Cerebellar cortex (tissue), 1 donor: ENCODE data around the gene PTCHD4.
"Not testable (repeated sequence)": the region's sequence is repeated elsewhere in the genome, so short reads cannot be mapped to it uniquely, and the experiment has no call there.

ENCODE experiments used
- DNase-seq: peaks from one replicate; pipeline ENCODE4 v3.0.0-alpha.2; 2015; ENCODE audit warnings: low spot score

Gene PTCHD4

DNA sequence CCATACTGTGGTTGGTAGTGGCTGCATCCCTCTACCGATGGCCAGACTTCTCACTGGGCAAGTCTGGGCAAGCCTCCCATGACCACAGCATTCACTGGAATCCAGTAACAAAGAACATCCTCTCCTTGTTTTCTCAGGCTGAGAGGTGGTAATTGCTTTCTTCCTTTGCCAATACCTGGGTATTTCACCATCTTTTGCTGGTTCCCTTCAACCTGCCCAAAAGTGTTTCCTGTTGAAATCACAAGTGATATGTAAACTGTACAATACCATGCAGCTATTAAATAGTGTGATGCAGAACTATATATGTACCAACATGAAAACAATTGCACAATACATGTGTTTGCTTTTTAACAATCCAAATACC lies at the start of gene PTCHD4:
PTCHD4 (minus strand) TSS at position 55 of the 364 bp plus-strand sequence. CDS start 42,240 bp downstream, outside the sequence.
- peak; percentile 28 for DNase-seq

DNA sequence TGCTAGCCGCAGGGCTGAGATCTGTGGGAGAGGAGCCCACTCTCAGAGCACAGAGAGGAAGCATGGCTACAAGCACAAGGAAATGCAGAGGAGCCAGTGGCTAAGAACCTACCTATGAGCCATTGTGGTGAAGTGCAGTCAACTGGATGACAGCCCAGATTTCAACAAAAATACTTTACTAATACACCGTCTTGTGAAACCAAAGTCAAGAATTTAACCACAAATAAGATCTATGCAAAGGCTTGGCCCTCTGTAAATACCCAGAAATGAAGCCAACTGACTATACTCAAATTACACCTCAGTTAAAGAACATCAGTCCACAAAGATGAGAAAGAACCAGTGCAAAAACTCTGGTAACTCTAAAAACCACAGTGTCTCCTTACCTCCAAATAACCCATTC lies 40.1 kb upstream of the PTCHD4 start:
- DNase-seq = no peak

DNA sequence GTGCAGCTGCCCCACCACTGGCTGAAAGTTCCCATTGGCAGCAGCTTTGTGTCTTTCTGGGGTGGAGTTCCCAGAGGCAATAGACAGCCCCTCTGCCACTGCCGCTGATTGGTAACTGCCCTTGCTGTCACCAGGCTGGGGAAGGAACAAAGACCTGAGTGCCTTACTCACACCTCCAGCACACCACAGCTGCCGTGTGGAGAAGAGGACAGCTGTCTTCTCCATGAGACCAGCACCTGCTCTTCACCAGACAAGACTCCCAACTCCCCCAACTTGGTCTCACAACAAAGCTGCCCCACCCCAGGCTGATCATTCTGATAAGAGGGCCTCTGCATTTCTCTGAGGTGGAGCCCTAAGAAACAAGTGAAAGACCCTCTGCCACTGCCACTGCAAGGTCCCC lies 39.7 kb upstream of the PTCHD4 start:
- DNase-seq = no peak

DNA sequence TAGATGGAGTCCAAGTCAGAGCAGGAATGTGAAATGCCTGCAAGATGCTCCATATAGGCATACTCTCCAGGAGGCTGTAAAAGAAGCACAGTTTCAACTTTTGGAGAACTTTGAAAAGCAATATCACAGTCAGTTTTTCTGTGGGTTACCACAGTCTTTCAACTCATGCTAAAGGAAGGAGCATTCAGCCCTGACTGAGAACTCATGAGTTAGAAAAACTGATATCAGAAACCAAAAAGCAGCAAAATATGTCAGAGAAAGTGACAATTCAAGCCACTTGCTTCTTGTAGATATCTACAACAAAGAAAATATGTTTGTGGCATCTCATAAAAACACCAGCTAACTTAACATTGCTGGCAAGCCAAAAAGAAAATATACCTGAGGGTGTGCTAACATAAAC lies 36.1 kb upstream of the PTCHD4 start:
- DNase-seq = no peak

DNA sequence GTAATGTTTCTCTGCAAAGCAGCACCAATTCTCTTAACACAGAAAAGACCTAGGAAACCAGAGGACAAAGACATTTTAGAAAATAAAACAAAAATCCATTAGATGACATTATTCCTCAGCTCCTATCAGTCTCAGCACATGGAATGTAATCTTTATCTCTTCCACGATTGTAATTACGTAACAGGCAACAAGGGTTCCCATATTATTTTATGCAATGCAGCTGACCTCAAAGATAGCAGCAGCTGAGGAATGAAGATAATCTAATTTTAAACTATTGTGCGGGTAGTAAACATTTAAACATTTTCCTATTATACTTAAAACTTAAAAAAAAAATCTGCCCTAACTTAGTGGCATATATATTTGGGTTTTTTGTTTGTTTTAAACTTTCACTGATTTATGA lies 33.0 kb upstream of the PTCHD4 start:
- no peak for DNase-seq

DNA sequence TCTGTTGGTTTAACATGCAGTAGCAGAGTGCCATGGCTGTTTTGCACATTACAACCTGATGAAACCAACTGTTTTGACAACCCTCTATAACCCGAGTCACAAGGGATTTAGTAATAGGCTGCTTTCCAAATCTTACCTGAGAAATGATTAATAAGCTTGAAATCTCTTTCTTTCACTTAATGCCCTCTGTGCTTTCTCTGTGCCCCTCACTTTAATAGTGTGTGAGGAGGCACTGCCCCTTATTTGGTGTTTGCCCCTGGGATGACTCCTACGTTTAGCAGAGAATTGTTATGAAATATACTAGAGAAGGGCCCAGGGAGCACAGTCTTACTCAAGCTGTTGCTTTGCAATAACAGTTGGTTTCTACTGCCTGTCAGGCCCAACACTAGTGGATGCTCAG lies 31.0 kb upstream of the PTCHD4 start:
- no peak for DNase-seq

DNA sequence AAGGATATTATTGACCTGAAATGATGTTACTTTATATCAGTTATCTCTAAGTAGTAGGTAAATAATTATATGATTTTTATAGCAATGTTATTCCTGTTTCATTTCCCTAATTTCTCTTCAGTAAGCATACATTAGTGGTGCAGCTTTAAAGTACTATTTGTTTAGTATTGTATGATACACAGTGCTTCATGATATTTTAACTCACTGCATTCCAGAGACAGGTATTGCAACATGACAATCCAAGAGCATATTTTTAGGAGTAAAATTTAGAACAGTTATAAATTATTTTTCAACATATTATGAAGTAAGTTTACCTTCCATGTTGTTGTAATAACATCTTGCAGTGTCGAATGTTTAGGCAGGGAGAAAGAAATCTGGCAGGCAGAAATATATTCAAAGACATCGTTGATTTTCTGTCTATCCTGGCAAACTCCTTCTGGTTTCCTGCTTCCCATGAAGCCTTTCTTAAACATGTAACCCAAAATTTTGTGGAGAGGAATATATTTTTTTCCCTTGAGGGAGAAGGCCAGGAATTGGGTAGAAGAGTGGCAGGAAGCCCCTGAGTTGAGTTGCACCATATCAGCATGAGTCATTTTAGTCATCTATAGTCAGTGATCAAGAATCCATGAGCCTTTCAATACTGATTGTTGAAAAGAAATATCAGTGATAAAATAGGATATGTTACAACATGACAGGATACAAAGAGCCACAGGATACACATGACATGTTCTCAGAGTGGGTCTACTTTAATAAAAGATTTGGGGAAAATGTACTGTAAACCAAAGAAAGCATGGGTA lies 29.0 kb upstream of the PTCHD4 start:
- no peak for DNase-seq

DNA sequence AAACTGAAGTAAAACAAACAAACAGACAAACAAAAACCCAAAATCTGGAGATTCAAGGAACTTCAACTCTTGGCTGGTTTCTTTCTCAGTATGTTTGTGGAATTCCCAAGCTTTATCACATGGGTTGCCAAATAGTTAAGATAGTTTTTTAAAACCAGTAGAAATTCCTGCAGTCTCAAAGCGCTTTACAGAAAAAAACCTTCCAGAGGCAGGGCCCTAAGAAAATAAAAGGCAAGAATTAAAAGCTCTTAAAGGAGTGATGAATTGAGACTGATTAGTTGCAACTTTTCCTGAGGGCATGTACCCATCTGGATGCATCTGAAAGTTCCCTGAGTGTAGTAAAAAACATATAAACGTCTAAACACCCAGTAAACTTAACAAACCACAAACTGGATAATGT lies 25.9 kb upstream of the PTCHD4 start:
- no peak for DNase-seq

DNA sequence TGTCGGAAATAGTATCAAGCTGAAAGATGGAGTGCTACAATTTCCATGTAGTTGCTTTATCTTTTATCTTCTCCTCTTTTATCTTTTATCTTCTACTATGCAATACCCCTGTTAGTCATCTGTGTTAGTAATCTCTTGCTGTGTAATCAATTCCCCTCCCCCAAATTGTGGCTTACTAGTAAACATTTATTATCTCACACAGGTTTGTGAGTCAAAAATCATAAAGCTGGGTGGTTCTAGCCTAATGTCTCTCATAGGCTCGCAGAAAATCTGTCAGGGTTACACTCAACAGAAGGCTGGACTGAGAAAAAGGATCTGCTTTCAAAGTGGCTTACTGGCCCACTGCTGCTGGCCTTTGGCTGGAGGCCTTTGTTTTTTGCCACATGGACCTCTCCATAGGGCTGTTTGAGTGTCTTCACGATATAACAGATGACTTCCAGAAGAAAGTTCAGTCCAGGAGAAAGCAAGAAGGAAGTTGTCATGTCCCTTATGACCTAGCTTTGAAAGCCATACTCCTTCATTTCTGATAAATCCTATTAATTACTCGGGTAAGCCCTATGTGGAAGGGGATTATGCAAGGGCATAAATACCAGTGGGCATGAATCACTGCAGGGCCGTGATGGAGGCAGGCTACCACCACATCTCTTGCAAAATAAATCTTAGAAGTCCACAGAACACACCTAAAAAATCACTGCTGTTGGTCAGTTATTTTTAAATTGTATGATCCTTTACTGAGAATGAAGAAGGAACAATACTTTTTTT lies 24.5 kb upstream of the PTCHD4 start:
- no peak for DNase-seq

DNA sequence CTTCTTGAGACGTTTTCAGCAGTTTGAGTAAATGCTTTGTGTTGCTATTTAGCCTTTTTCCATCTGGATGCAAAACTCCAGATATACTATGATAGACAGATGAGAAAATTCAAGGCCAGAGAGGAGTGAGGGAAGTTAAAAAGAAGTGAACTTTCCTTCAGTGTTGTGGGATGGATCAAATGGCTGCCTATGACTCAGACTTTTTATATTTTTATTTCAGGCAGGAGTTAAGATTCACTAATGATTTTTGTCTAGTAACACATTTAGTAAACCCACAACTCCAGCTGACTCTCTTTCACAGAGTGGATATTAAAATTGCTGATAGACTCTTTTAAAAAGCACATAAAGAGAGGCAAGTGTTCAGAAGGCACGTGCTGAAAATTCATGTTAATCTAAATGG lies 23.2 kb upstream of the PTCHD4 start:
- DNase-seq = no peak

DNA sequence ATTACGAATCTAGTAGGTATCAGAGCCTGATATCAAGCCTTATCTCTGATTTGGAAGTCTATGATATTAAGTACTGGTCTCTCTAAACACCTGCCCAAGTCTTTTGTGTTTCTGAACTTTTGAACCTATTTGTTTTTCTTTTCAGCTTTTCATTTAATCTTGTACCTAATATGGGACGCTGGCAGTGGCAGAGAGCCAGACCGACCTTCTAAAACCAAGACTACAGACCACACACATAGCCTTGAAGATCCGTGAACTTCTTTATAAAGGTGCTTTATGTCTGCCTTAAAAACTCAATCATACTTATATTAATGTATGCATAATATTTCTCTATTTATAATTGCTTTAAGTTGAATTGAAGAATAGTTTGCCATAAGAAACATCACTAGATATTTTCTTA lies 12.6 kb upstream of the PTCHD4 start:
- no peak for DNase-seq

DNA sequence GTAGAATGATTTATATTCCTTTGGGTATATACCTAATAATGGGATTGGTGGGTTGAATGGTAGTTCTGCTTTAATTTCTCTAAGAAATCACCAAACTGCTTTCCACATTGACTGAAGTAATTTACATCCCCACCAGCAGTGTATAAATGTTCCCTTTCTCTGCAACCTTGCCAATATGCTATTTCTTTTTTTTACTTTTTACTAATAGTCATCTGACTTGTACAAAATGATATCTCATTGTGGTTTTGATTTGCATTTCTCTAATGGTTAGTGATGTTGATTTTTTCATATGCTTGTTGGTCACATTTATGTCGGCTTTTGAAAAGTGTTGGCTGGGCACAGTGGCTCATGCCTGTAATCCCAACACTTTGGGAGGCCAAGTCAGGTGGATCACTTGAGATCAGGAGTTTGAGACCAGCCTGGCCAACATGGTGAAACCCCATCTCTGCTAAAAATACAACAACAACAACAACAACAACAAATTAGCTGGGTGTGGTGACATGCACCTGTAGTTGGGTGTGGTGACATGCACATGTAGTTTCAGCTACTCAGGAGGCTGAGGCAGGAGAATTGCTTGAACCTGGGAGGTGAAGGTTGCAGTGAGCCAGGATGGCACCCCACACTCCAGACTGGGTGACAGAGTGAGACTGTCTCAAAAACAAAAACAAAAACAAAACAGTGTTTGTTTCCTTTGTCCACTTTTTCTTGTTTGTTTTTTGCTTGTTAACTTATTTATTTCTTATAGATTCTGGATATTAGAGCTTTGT lies 11.2 kb upstream of the PTCHD4 start:
- not testable (repeated sequence) for DNase-seq

DNA sequence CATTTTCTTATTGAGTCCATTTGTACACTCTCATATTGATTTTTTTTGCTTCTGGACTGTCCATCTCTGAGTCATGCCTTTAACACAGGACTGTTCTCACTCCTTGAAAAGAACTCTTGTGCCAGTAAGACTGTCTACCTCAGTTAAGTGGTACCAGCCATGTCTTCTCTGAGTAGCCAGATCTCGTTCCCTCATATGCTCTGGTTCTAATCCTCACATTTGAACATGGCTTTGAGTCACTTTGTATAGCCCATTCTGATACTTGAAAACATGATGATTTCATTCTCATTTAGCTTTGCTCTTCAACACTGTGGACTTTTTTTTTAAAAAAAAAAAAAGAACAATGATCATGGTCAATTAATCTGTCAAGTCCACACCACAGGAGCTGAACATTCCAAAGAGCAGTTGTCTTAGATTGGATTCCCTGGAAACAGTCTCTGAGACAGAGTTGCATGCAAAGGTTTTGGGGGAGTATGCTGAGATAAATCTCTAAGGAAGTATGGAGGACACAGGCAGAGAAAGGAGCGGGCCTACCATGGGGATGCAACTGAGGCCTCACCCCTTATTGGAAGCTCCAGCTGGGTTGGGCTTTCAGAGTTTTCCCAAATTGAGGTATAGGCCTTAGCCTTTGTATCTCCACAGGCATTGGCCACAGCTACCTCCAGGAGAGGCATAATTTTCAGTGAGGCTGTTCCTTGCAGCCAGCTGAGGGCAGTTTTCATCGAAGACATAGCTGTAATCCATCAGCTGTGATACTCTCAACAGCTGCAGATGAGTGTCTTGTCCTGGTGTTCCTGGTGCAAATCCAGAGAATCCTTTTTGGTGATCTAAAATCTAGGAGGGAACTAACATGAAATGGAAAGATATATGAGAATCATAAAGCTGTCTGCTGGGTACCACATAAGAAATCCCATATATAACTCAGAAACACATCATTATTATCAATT lies 6.0 kb upstream of the PTCHD4 start:
- no peak for DNase-seq

DNA sequence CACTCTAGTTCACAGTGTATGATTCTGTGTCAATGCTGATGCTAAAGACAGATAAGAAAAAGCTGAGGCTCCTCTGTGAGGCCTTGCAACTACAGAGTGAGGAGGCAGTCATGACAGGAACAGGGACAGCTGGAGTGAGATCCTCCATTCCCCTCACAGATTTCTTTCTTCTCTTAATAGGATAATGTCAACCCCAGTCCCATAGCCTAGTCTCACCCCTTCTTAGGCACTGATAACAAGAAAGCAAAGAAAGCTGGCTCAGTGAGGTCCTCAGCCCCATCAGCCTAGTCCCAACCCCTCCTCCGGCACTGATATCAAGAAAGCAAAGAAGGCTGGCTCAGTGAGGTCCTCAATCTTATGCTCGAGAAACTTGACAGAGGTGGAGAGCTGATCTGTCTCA lies 2.1 kb upstream of the PTCHD4 start:
- no peak for DNase-seq

DNA sequence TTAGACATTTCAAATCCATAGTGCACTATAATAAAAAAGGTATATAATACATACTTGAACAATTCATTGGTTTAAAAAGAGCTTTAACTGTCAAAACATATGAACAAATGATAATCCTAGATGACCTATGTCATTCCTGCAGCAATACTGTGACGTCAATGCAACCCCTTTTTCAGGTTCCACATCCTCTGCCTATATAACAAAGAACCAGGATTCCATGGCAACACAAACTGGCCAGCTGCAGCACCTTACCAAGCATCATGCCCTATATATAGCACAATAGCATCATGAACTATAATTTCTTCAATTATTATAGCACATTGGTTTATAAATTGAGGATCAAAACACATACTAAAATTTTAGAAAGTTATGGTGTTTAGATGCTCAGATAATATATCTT lies 578 bp upstream of the PTCHD4 start:
- DNase-seq = no peak

DNA sequence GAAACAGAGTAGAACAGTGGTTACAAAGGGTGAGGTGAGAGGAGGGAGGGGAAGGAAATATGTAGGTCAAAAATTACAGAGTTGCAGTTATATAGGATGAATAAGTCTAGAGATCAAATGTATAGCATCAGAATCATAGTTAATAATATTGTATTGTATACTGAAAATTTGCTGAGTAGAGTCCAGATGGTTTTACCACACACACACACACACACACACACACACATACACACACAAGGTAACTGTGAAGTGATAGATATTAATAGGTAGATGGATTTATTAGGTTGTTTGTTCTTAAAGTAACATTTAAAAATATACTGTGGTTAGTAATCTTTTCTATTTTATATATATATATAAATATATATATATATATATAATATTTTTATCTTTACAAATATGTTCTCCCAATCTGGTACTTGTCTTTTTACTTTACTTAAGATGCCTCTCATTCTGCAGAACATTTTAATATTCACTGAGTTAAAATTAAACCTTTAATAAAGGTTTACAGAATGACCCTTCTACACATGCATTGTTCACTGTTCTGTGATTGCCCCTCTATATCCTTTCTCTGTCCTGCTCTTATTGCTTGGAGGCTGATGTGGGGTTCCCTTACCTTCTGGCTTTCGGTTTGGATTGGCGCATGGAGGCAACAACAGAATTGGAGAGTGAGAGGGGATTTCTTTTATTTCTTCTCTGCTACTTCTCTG lies 408 bp downstream of the PTCHD4 start:
- DNase-seq = no peak

DNA sequence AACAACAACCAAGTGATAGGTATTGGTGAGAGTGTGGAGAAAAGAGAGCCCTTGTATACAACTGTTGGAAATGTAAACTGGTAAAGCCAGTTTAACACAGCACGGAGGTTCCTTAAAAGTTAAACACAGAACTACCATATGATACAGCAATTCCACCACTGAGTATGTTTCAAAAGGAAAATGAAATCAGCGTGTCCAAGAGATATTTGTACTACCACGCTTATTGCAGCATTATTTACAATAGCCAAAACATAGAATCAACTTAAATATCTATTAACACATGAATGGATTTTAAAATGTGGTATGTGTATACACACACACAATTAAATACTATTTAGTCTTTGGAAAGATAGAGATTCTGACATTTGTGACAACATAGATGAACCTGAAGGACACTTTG lies 1.1 kb downstream of the PTCHD4 start:
- no peak for DNase-seq

DNA sequence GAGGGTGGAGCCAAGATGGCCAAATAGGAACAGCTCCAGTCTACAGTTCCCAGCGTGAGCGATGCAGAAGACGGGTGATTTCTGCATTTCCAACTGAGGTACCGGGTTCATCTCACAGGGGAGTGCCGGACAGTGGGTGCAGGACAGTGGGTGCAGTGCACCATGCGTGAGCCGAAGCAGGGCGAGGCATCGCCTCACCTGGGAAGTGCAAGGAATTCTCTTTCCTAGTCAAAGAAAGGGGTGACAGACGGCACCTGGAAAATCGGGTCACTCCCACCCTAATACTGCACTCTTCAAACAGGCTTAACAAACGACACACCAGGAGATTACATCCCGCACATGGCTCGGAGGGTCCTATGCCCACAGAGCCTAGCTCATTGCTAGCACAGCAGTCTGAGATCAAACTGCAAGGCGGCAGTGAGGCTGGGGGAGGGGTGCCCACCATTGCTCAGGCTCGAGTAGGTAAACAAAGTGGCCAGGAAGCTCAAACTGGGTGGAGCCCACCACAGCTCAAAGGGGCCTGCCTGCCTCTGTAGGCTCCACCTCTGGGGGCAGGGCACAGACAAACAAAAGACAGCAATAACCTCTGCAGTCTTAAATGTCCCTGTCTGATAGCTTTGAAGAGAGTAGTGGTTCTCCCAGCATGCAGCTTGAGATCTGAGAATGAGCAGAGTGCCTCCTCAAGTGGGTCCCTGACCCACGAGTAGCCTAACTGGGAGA lies 8.4 kb downstream of the PTCHD4 start:
- DNase-seq = not testable (repeated sequence)

DNA sequence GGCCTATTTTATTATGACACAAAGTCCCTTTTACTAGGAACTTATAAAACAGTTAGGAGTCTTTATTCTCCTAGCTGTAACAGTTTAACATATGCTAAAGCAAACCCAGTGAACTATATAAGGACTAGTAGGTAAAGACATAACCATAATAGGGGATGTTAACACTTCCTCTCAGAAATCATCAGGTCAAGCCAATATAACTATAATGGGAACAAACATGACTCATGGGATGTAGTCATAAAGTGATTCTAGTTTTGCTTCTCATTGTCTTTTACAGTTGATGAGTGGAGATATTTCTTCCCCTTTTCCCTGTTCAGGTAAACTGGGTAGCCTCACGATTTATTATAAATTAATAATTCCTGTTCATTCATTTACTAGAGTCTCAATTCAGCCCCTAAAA lies 9.7 kb downstream of the PTCHD4 start:
- no peak for DNase-seq

DNA sequence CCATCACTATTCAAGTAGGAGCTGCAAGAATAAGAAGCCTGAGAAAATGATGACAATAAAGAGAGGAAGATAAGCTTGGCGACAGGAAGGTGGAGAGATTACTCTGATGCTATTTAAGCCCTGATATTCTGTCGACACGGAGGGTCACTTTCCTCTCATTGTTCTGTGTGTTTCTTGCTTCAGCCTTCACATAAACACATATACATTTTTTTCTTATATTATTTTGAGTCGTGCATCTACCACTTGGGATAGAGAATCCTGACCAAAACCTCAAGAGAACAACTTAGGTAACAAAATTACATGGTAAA lies 10.5 kb downstream of the PTCHD4 start:
- DNase-seq = no peak
